PC-9 (cell line): ENCODE measurements around the gene INS. TPM values are rescaled to one million over a fixed set of nuclear protein-coding genes. Genes with fewer than 3 reads are reported as not detected.

Source experiments
- BruUV-seq: library from RNA; stranded (reverse); fragments of 400-500 nt; replicated peaks from 2 replicates; lab custom pipeline; 2021; lab: Mats Ljungman, UMichigan
- CTCF ChIA-PET: fragments of 300-600 bp; sonication (Branson Sonifier 250); formaldehyde crosslinking; loops from one replicate; lab custom pipeline; 2022; ENCODE audit warnings: antibody characterized with exemption; lab: Charles Lee
- POLR2A ChIA-PET: fragments of 300-600 bp; sonication (Branson Sonifier 250); formaldehyde crosslinking; loops from one replicate; lab custom pipeline; 2022; ENCODE audit warnings: antibody characterized with exemption; ENCODE audit not compliant: unreplicated experiment; lab: Charles Lee
- DNase-seq, 2 experiments: peaks; one replicate each; pipeline versions ENCODE4 v3.0.0 to v3.0.0-alpha.2; 2015 to 2022; ENCODE audit warnings: mixed read lengths in 1 of 2
- H2AFZ ChIP-seq: fragments of 200-600 bp; sonication (generic); 2 replicates; pipeline ENCODE4 v1.8.1; 2017; ENCODE audit warnings: antibody characterized with exemption
- H3F3A ChIP-seq: fragments of 200-600 bp; sonication (generic); 2 replicates; pipeline ENCODE4 v1.8.1; 2017; ENCODE audit warnings: antibody characterized with exemption, mild to moderate bottlenecking, low read depth; ENCODE audit not compliant: insufficient read depth
- H3K27ac ChIP-seq: fragments of 200-600 bp; sonication (generic); 2 replicates; pipeline ENCODE4 v1.6.1; 2016; ENCODE audit warnings: mixed run types
- H3K27me3 ChIP-seq: fragments of 200-600 bp; sonication (generic); 2 replicates; pipeline ENCODE4 v1.6.1; 2016; ENCODE audit warnings: low read depth, mixed run types; ENCODE audit not compliant: insufficient read depth
- H3K36me3 ChIP-seq: fragments of 200-600 bp; sonication (generic); 2 replicates; pipeline ENCODE4 v1.6.1; 2016; ENCODE audit warnings: low read depth, mixed run types
- H3K4me1 ChIP-seq: fragments of 200-600 bp; sonication (generic); replicated peaks from 2 replicates; pipeline ENCODE4 v1.6.1; 2016; ENCODE audit warnings: mixed run types; ENCODE audit not compliant: insufficient read depth
- H3K4me2 ChIP-seq: fragments of 200-600 bp; sonication (generic); 2 replicates; pipeline ENCODE4 v1.6.1; 2017; ENCODE audit warnings: mixed run types
- H3K4me3 ChIP-seq: fragments of 200-600 bp; sonication (generic); 2 replicates; pipeline ENCODE4 v1.6.1; 2016; ENCODE audit warnings: mixed run types
- H3K79me2 ChIP-seq: fragments of 200-600 bp; sonication (generic); 2 replicates; pipeline ENCODE4 v1.6.1; 2017; ENCODE audit warnings: low read depth, mixed run types
- H3K9me2 ChIP-seq: fragments of 200-600 bp; sonication (generic); 2 replicates; pipeline ENCODE4 v1.8.1; 2017; ENCODE audit warnings: mild to moderate bottlenecking; ENCODE audit not compliant: insufficient read depth
- H3K9me3 ChIP-seq: fragments of 200-600 bp; sonication (generic); 2 replicates; pipeline ENCODE4 v1.8.1; 2016; ENCODE audit warnings: low read depth; ENCODE audit not compliant: insufficient read depth
- H4K20me1 ChIP-seq: fragments of 200-600 bp; sonication (generic); 2 replicates; pipeline ENCODE4 v1.8.1; 2017; ENCODE audit not compliant: insufficient read depth
- CTCF ChIP-seq: fragments of 200-600 bp; sonication (generic); conservative IDR thresholded peaks from 2 replicates; pipeline ENCODE4 v1.6.1; 2017; ENCODE audit warnings: mixed run types, antibody characterized with exemption, mild to moderate bottlenecking, moderate library complexity
- EZH2 ChIP-seq: fragments of 200-600 bp; sonication (generic); IDR thresholded peaks from 2 replicates; pipeline ENCODE4 v1.8.0; 2017; ENCODE audit warnings: antibody characterized with exemption, low read depth
- intact Hi-C: fragments of 100-400 bp; cut with micrococcal nuclease; formaldehyde crosslinking; loops from one replicate; pipeline ENCODE4 v1.10.0; 2022; ENCODE audit not compliant: unreplicated experiment
- total RNA-seq: library from RNA; stranded (reverse); gene quantifications from 2 replicates; pipeline ENCODE4 v1.2.3, GENCODE V29; 2021

INS gene
- total RNA-seq, 1 experiment from 2014 or later, result not detected

- Histone ChIP-seq H3K27ac (no peak overlapping the region), H3K36me3 (no peaks in the 10 kb centered on the region), H3K4me1 (no peaks in the 10 kb centered on the region), H3F3A (no peaks in the 10 kb centered on the region), H3K9me3 (no peaks in the 10 kb centered on the region), H3K27me3 (peaks cover 5% of the 10 kb centered on the region; the same call in 1 of the 2 replicates), H3K4me2 (no peak overlapping the region), H4K20me1 (no peaks in the 10 kb centered on the region), H2AFZ (no peak overlapping the region), H3K4me3 (no peak overlapping the region), H3K9me2 (no peaks in the 10 kb centered on the region), H3K79me2 (no peaks in the 10 kb centered on the region)
- intact Hi-C loops, result no loop called here
- ChIA-PET CTCF (no interaction called here), POLR2A (no interaction called here)
- no TSS peak for BruUV-seq
- no peak for DNase-seq
- TF ChIP-seq EZH2 (no peak), CTCF (no peak)
Observed at GRCh38 chr11:2116680-2117079, 44.3 kb downstream of the INS start.

- H3K9me3 ChIP-seq, result no peaks in the 10 kb centered on the region
- POLR2A ChIA-PET, result no interaction called here
Observed at GRCh38 chr11:2115308-2115707, 45.7 kb downstream of the INS start.

GRCh38 chr11:2114430-2115241 lies 46.4 kb downstream of the INS start:
- DNase-seq, result no peak
- Histone ChIP-seq H3F3A (no peaks in the 10 kb centered on the region), H3K4me2 (no peak overlapping the region), H3K27ac (no peak overlapping the region), H2AFZ (no peak overlapping the region), H3K4me1 (no peaks in the 10 kb centered on the region), H3K9me2 (no peaks in the 10 kb centered on the region), H3K36me3 (no peaks in the 10 kb centered on the region), H3K9me3 (no peaks in the 10 kb centered on the region), H4K20me1 (no peaks in the 10 kb centered on the region), H3K4me3 (no peak overlapping the region), H3K79me2 (no peaks in the 10 kb centered on the region), H3K27me3 (no peaks in the 10 kb centered on the region; the same call in 1 of the 2 replicates)
- ChIA-PET POLR2A (no interaction called here), CTCF (interaction anchor here (0.6 kb wide), 2 partner anchors 109 to 168 kb away, joined by 3 to 7 read pairs; no protein-coding TSS in a partner anchor)
- TF ChIP-seq EZH2, result no peak
- no peak for TF ChIP-seq CTCF
- BruUV-seq, result no TSS peak
- intact Hi-C loops, result no loop called here

More at GRCh38 chr11:2115308-2115707, 45.7 kb downstream of the INS start:
- H3K79me2 ChIP-seq, result no peaks in the 10 kb centered on the region
- no TSS peak for BruUV-seq
- H3K4me3 ChIP-seq, result no peak overlapping the region
- no peak overlapping the region for H3K27ac ChIP-seq
- H4K20me1 ChIP-seq, result no peaks in the 10 kb centered on the region
- intact Hi-C loops, result no loop called here
- TF ChIP-seq EZH2, result no peak
- no peak for TF ChIP-seq CTCF
- H3K4me2 ChIP-seq, result no peak overlapping the region
- no peaks in the 10 kb centered on the region; the same call in 1 of the 2 replicates for H3K27me3 ChIP-seq
- CTCF ChIA-PET, result no interaction called here
- no peak overlapping the region for H2AFZ ChIP-seq
- DNase-seq, result no peak
- no peaks in the 10 kb centered on the region for H3K36me3 ChIP-seq
- no peaks in the 10 kb centered on the region for H3F3A ChIP-seq
- no peaks in the 10 kb centered on the region for H3K4me1 ChIP-seq
- H3K9me2 ChIP-seq, result no peaks in the 10 kb centered on the region
